WI38 (cell line): Measurements from ENCODE around the gene FOXD3.

Experiments used
- H3K4me3 ChIP-seq: 2 replicates; pipeline ENCODE4 v1.5.1; 2011; ENCODE audit warnings: low read depth, mild to moderate bottlenecking, control low read depth, low read length
- TF ChIP-seq, protein P1 (sequence below): IDR thresholded peaks from 2 replicates; pipeline ENCODE4 v1.5.1; 2012; ENCODE audit warnings: low read depth, mild to moderate bottlenecking, control low read depth, low read length

Gene FOXD3

GRCh38 chr1:63363014-63363413 lies 40.6 kb downstream of the FOXD3 start:
- TF ChIP-seq, protein P1, sequence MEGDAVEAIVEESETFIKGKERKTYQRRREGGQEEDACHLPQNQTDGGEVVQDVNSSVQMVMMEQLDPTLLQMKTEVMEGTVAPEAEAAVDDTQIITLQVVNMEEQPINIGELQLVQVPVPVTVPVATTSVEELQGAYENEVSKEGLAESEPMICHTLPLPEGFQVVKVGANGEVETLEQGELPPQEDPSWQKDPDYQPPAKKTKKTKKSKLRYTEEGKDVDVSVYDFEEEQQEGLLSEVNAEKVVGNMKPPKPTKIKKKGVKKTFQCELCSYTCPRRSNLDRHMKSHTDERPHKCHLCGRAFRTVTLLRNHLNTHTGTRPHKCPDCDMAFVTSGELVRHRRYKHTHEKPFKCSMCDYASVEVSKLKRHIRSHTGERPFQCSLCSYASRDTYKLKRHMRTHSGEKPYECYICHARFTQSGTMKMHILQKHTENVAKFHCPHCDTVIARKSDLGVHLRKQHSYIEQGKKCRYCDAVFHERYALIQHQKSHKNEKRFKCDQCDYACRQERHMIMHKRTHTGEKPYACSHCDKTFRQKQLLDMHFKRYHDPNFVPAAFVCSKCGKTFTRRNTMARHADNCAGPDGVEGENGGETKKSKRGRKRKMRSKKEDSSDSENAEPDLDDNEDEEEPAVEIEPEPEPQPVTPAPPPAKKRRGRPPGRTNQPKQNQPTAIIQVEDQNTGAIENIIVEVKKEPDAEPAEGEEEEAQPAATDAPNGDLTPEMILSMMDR = no peak
- no peak overlapping the region for H3K4me3 ChIP-seq

GRCh38 chr1:63366908-63367214 lies 44.5 kb downstream of the FOXD3 start:
- TF ChIP-seq, protein P1 = no peak
- peak overlapping the region; percentile 67 for H3K4me3 ChIP-seq

GRCh38 chr1:63367215-63368103 lies 45.1 kb downstream of the FOXD3 start, which contains the start of gene ALG6:
TSS of gene ALG6 (plus strand) at chr1:63367627. CDS start at chr1:63370978, 3,351 bp downstream.
- peak within 1 kb of the TSS; percentile 67 for H3K4me3 ChIP-seq
- TF ChIP-seq, protein P1 = no peak

DNA sequence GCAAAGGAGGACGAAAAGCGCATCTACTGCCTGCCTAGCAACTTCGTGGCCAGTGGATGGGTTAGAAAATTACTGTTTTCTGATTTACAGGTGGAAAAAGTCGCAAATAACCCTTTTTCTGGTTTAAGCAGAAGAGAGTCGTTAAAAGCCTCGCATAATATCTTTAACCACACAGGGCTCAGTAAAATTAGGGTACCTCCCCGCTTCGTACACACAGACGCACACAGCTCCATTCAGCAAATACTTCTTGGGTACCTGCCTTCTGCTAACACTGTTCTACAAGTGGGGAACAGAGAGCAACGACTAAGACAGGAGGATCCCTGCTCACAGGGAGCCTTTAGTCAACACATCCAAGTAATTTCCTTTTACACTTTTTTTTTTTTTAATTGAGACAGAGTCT lies 45.8 kb downstream of the FOXD3 start:
- peak overlapping the region; percentile 67 for H3K4me3 ChIP-seq
- TF ChIP-seq, protein P1 = no peak
